Amniotic epithelial cell (primary cell): ENCODE measurements around the gene MS4A2.
"Not testable (repeated sequence)": the region's sequence is repeated elsewhere in the genome, so short reads cannot be mapped to it uniquely, and the experiment has no call there.

Source experiments
- DNase-seq: peaks from one replicate; pipeline ENCODE4 v3.0.0-alpha.2; 2010; ENCODE audit warnings: low read depth

MS4A2 gene

GRCh38 chr11:60101368-60101767 is 12.9 kb downstream of the MS4A2 start:
- DNase-seq = not testable (repeated sequence)

- DNase-seq = not testable (repeated sequence)
Measured at GRCh38 chr11:60104471-60105115, 16.1 kb downstream of the MS4A2 start.

GRCh38 chr11:60108631-60109030 is 20.2 kb downstream of the MS4A2 start:
- DNase-seq = not testable (repeated sequence)

- no peak for DNase-seq
Measured at GRCh38 chr11:60111793-60112192, 23.3 kb downstream of the MS4A2 start.

GRCh38 chr11:60116996-60117790 is 28.7 kb downstream of the MS4A2 start:
- no peak for DNase-seq

GRCh38 chr11:60118338-60118737 is 29.9 kb downstream of the MS4A2 start:
- no peak for DNase-seq

GRCh38 chr11:60119710-60120109 is 31.2 kb downstream of the MS4A2 start:
- no peak for DNase-seq

GRCh38 chr11:60121264-60121663 is 32.8 kb downstream of the MS4A2 start:
- DNase-seq = no peak

- no peak for DNase-seq
Measured at GRCh38 chr11:60122414-60123036, 34.1 kb downstream of the MS4A2 start.

GRCh38 chr11:60124802-60125432 is 36.5 kb downstream of the MS4A2 start:
- no peak for DNase-seq

GRCh38 chr11:60125956-60126585 is 37.6 kb downstream of the MS4A2 start:
- no peak for DNase-seq

GRCh38 chr11:60127311-60127811 is 38.9 kb downstream of the MS4A2 start:
- no peak for DNase-seq

- no peak for DNase-seq
Measured at GRCh38 chr11:60128376-60128775, 39.9 kb downstream of the MS4A2 start.

GRCh38 chr11:60128866-60129265 is 40.4 kb downstream of the MS4A2 start:
- DNase-seq = not testable (repeated sequence)

- DNase-seq = no peak
Measured at GRCh38 chr11:60129853-60130252, 41.4 kb downstream of the MS4A2 start.

- no peak for DNase-seq
Measured at GRCh38 chr11:60130496-60130895, 42.0 kb downstream of the MS4A2 start.

- no peak for DNase-seq
Measured at GRCh38 chr11:60131912-60132311, 43.4 kb downstream of the MS4A2 start.

GRCh38 chr11:60133917-60134316 is 45.5 kb downstream of the MS4A2 start:
- no peak for DNase-seq

- DNase-seq = no peak
Measured at GRCh38 chr11:60143768-60144167, 55.3 kb downstream of the MS4A2 start.

GRCh38 chr11:60145677-60146076 is 57.2 kb downstream of the MS4A2 start:
- no peak for DNase-seq
